NCI-H146 (cell line): ENCODE measurements around the gene CIT.
"Not testable (repeated sequence)": the region's sequence is repeated elsewhere in the genome, so short reads cannot be mapped to it uniquely, and the experiment has no call there.

Source experiments
- DNase-seq: peaks from one replicate; lab custom pipeline; 2025; lab: John Stamatoyannopoulos, UW

CIT gene

GRCh38 chr12:119742700-119743099, 134.4 kb downstream of the CIT start:
- DNase-seq: no peak

- no peak for DNase-seq
Measured at GRCh38 chr12:119740830-119741229, 136.3 kb downstream of the CIT start.

DNA sequence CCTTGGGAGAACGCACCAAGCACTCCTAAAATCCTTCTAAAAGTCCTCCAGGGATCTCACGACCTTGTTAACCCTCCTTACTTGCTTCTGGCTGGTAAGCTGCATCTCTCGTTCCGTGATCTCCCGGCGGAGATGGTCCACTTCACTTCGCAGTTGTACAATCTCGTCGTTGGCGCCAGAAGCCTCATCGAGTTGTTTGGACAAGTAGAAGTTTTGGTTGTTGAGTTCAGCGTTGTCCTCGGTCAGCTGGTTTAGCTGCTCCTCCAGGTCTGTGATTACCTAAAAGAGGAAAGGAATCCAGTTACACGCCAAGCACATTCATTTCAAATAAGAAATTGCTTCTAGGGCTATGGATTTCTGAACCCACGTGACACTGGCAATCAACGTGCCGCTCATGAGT, 142.0 kb downstream of the CIT start:
- DNase-seq: no peak

DNA sequence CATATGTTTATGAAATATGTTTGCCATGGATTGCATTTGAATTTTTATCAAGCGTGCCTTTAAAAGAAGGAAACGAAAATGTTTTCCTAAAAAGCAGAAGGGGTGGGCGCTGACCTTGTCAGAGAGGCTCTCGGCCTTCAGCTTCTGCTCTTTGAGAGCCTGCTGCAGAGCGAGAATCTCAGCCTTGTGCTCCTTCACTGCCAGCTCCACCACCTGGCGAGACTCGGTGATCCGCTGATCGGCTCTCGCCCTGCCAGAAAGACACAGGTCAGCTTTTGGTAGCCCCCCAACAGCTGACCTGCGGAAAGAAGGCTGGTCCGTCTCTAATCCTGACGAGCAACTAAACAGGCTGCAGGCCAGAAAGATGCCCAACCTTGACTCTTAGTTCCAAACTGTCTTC, 146.7 kb downstream of the CIT start:
- no peak for DNase-seq

DNA sequence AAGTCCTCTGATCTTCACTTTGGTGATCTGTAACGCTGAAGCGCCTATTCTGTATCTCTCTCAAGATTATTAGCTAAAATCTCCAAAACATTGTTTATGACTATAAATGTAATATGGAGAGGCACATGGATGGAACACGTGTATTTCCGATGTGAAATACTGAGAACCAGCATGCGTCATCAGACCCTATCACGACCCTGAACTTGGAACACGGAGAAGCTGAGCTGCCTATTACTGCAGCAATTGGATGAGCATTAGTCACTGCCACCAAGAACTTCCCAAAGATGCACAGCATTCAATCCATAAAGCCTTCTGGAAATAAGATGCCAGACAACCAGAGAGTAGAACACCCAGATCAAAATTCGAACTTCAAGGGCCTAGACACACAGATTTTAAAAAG, 147.2 kb downstream of the CIT start:
- no peak for DNase-seq

- DNase-seq: no peak
Measured at GRCh38 chr12:119728444-119728745, 148.7 kb downstream of the CIT start.

- no peak for DNase-seq
Measured at GRCh38 chr12:119727600-119728443, 149.3 kb downstream of the CIT start.

DNA sequence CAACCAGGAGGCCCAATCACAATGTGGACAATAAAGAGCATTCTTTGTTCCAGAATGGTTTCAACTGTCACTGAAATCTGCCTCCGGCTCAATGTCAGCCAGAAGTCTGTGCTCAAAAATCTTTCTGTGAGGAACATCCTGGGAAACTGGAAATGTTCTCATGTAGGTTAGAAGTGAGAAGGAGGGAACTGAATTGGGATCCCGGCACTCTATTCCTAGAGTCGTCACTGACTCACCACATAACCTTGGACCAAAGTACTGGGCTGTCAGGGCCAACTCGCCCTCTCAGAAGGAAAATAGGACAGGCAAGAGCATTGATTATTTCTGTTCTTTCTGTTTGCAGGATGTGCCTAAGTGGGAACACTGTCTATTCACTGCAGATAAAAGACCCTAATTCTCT, 151.6 kb downstream of the CIT start:
- DNase-seq: no peak

DNA sequence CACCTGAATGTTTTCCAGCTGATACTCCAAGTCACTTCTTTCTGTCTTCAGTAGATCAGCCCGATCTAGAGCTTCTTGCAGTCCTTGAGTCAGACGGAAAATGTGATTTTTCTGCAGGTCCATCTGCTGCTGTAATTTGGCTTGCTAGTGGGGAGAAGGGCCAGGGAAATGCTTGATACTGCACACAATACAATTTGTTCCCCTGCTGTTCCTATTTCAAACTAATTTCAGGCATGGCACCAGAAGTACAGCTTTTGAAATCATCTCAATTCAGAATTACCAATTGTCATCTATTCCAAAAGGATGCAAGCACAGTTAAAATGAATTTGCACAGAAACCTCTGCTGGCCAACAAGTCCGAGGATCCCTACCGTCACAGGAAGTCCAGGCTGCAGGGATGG, 155.8 kb downstream of the CIT start:
- DNase-seq: no peak

- no peak for DNase-seq
Measured at GRCh38 chr12:119720349-119720748, 156.8 kb downstream of the CIT start.

DNA sequence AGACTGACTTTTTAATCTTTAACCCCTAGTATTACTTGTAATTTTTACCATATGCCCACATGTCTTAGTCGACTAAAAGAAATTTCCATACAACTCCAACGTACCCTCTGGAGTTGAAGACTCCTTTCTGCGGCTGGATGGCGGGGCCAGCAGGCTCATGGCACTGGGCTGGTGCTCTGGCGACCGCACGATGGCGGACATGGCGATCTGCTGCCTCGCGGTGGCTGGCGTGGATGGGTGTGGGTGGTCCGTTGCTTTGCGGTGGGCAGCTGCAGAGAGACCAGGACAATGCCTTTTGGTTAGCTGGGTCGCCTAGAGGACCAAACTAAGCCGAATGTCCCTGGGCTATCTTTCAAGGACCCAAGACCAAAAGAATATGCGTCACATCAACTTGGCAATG, 159.0 kb downstream of the CIT start:
- no peak for DNase-seq

- DNase-seq: no peak
Measured at GRCh38 chr12:119715268-119715620, 161.9 kb downstream of the CIT start.

GRCh38 chr12:119714614-119715267, 162.4 kb downstream of the CIT start:
- no peak for DNase-seq

DNA sequence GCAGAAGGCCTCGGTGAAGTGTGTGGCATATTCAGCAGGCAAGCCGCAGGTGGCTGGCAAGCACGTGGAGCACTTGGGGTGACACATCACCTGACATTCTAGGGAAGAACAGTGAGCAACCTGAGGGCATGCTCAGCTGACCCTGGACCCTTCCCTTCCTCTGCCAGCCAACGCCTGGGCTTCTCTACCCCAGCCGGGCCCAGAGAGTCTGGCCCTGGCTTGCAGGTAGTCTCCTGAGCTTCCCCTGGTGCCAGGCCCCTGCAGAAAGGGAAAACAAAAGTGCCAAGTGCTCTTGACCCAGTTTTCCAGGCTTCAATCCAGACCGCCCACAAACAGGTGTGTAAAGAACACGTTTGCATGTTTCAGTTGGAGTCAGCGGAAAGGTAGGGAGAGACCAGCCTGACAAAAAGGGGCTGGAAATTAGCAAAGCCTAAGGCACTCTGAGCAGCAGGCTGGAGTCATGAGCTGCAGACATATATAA, 163.5 kb downstream of the CIT start:
- no peak for DNase-seq

DNA sequence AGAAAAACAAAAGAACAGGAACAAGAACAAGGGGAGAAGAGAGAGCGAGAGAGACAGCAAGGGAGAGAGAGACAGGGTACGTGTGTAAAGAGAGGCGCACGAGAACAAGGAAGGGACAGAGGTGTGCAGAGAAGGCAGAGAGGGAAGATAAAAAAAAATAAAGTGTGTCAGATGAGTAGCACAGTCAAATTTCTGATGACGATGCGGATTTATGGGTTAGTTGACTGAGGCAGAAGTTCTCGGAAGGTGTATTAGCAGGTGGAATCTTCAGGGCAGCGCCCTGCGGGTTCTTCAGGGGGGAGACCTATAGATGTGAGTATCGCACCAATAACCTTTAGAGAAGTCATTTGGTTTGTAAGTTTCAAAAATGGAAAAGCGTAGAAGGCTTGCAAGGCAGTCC, 164.4 kb downstream of the CIT start:
- DNase-seq: no peak

GRCh38 chr12:119711693-119712092, 165.4 kb downstream of the CIT start:
- no peak for DNase-seq

- no peak for DNase-seq
Measured at GRCh38 chr12:119710965-119711551, 166.1 kb downstream of the CIT start.

DNA sequence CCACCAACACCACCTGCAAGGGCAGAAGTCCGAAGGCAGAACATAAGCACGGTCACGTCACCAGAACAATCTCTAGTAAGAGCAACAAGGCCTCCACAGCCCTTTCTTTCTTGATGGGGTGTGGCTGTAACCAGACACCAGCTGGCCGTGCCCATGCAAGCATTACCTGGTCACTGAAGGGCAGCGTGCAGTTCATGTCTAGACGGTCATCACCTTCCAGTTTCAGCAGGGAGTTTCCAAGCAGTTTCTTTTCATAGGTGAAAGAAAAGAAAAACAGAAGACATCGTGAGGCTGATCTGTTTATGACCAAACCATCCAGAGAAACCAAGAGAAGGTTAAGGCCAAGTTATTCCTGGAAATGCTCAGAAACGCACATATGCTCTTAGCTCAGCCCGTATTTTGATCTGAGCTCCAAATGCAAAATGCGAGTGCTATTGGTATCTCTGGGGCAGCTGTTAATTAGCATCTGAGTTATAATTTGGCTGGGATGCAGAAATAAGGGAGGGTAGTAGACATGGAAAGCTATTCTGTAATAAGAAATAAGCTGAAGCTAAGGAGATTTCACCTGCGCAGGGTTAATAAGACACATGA, 166.7 kb downstream of the CIT start:
- no peak for DNase-seq

GRCh38 chr12:119706427-119706826, 170.7 kb downstream of the CIT start:
- not testable (repeated sequence) for DNase-seq

DNA sequence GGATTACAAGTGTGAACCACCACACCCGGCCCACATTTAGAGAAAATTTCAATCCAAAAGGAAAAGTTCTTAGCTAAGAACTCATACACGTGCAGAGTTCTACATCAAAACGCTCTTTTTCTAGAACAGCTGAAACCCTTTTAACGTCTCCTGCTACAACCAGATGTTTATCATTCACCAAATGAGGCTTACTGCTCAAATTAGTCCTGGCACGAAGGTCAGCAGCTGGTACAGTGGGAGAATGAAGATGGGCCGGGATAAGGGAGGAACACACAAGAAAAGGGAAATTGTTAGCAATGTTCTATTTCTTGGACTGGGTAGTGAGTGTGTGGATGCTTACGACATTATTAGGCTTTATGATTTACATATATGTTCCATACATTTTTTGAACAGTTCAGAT, 171.9 kb downstream of the CIT start:
- DNase-seq: no peak

- DNase-seq: no peak
Measured at GRCh38 chr12:119704065-119704747, 172.9 kb downstream of the CIT start.

GRCh38 chr12:119700078-119700477, 177.0 kb downstream of the CIT start:
- no peak for DNase-seq
